ENCODE measurements around the gene USP43.

The USP43 gene

GRCh38 chr17:9672691-9673090 lies 27.4 kb downstream of the USP43 start:
- Mint-ChIP-seq H3K27me3 (peaks cover 9% of the 10 kb centered on the region), H3K4me1 (ENCODE audit: low read depth) (peaks cover 6% of the 10 kb centered on the region), H3K27ac (no peak overlapping the region), H3K4me3 (no peak overlapping the region), H3K36me3 (ENCODE audit: low read depth) (no peaks in the 10 kb centered on the region), H3K9me3 (no peaks in the 10 kb centered on the region)

- H3K9me3 Mint-ChIP-seq = peaks cover 8% of the 10 kb centered on the region
- H3K4me3 Mint-ChIP-seq = no peak overlapping the region
- H3K27me3 Mint-ChIP-seq = no peaks in the 10 kb centered on the region
- peaks cover 6% of the 10 kb centered on the region for H3K4me1 Mint-ChIP-seq (ENCODE audit: low read depth)
- H3K27ac Mint-ChIP-seq = no peak overlapping the region
- H3K36me3 Mint-ChIP-seq (ENCODE audit: low read depth) = no peaks in the 10 kb centered on the region
These were observed 30.8 kb downstream of the USP43 start for GRCh38 chr17:9676084-9676483.

GRCh38 chr17:9676820-9677310 lies 31.5 kb downstream of the USP43 start:
- H3K4me3 Mint-ChIP-seq = no peak overlapping the region
- H3K4me1 Mint-ChIP-seq (ENCODE audit: low read depth) = peaks cover 6% of the 10 kb centered on the region
- H3K36me3 Mint-ChIP-seq (ENCODE audit: low read depth) = no peaks in the 10 kb centered on the region
- no peaks in the 10 kb centered on the region for H3K27me3 Mint-ChIP-seq
- no peak overlapping the region for H3K27ac Mint-ChIP-seq
- H3K9me3 Mint-ChIP-seq = peaks cover 8% of the 10 kb centered on the region

- H3K4me1 Mint-ChIP-seq (ENCODE audit: low read depth) = peaks cover 6% of the 10 kb centered on the region
- H3K27me3 Mint-ChIP-seq = no peaks in the 10 kb centered on the region
- H3K9me3 Mint-ChIP-seq = peaks cover 8% of the 10 kb centered on the region
- no peaks in the 10 kb centered on the region for H3K36me3 Mint-ChIP-seq (ENCODE audit: low read depth)
- no peak overlapping the region for H3K27ac Mint-ChIP-seq
- H3K4me3 Mint-ChIP-seq = no peak overlapping the region
These were observed 32.1 kb downstream of the USP43 start for GRCh38 chr17:9677411-9677810.

GRCh38 chr17:9677896-9678295 lies 32.6 kb downstream of the USP43 start:
- no peak overlapping the region for H3K27ac Mint-ChIP-seq
- H3K9me3 Mint-ChIP-seq = peaks cover 8% of the 10 kb centered on the region
- H3K27me3 Mint-ChIP-seq = no peaks in the 10 kb centered on the region
- peaks cover 6% of the 10 kb centered on the region for H3K4me1 Mint-ChIP-seq (ENCODE audit: low read depth)
- H3K36me3 Mint-ChIP-seq (ENCODE audit: low read depth) = no peaks in the 10 kb centered on the region
- H3K4me3 Mint-ChIP-seq = no peak overlapping the region

- H3K36me3 Mint-ChIP-seq (ENCODE audit: low read depth) = no peaks in the 10 kb centered on the region
- H3K4me3 Mint-ChIP-seq = no peak overlapping the region
- H3K9me3 Mint-ChIP-seq = peaks cover 6% of the 10 kb centered on the region
- no peaks in the 10 kb centered on the region for H3K27me3 Mint-ChIP-seq
- H3K27ac Mint-ChIP-seq = no peak overlapping the region
- H3K4me1 Mint-ChIP-seq (ENCODE audit: low read depth) = no peaks in the 10 kb centered on the region
These were observed 39.8 kb downstream of the USP43 start for GRCh38 chr17:9684955-9685621.

GRCh38 chr17:9693755-9694154 lies 48.4 kb downstream of the USP43 start:
- Mint-ChIP-seq H3K4me1 (ENCODE audit: low read depth) (no peaks in the 10 kb centered on the region), H3K27me3 (no peaks in the 10 kb centered on the region), H3K4me3 (no peak overlapping the region), H3K9me3 (no peaks in the 10 kb centered on the region), H3K27ac (no peak overlapping the region), H3K36me3 (ENCODE audit: low read depth) (no peaks in the 10 kb centered on the region)

- Mint-ChIP-seq H3K4me3 (no peak overlapping the region), H3K9me3 (no peaks in the 10 kb centered on the region), H3K36me3 (ENCODE audit: low read depth) (no peaks in the 10 kb centered on the region), H3K27me3 (no peaks in the 10 kb centered on the region), H3K27ac (no peak overlapping the region), H3K4me1 (ENCODE audit: low read depth) (no peaks in the 10 kb centered on the region)
These were observed 51.1 kb downstream of the USP43 start for GRCh38 chr17:9696279-9697044.

GRCh38 chr17:9700136-9700535 lies 54.8 kb downstream of the USP43 start:
- no peaks in the 10 kb centered on the region for H3K36me3 Mint-ChIP-seq (ENCODE audit: low read depth)
- no peaks in the 10 kb centered on the region for H3K4me1 Mint-ChIP-seq (ENCODE audit: low read depth)
- no peaks in the 10 kb centered on the region for H3K9me3 Mint-ChIP-seq
- no peaks in the 10 kb centered on the region for H3K27me3 Mint-ChIP-seq
- H3K4me3 Mint-ChIP-seq = no peak overlapping the region
- H3K27ac Mint-ChIP-seq = no peak overlapping the region

GRCh38 chr17:9700754-9701476 lies 55.6 kb downstream of the USP43 start:
- no peaks in the 10 kb centered on the region for H3K27me3 Mint-ChIP-seq
- no peaks in the 10 kb centered on the region for H3K4me1 Mint-ChIP-seq (ENCODE audit: low read depth)
- H3K36me3 Mint-ChIP-seq (ENCODE audit: low read depth) = no peaks in the 10 kb centered on the region
- H3K9me3 Mint-ChIP-seq = no peaks in the 10 kb centered on the region
- no peak overlapping the region for H3K27ac Mint-ChIP-seq
- H3K4me3 Mint-ChIP-seq = no peak overlapping the region

- Mint-ChIP-seq H3K4me1 (ENCODE audit: low read depth) (no peaks in the 10 kb centered on the region), H3K27me3 (no peaks in the 10 kb centered on the region), H3K36me3 (ENCODE audit: low read depth) (no peaks in the 10 kb centered on the region), H3K9me3 (no peaks in the 10 kb centered on the region), H3K27ac (no peak overlapping the region), H3K4me3 (no peak overlapping the region)
These were observed 57.2 kb downstream of the USP43 start for GRCh38 chr17:9702482-9702881.

- Mint-ChIP-seq H3K27ac (no peak overlapping the region), H3K4me1 (ENCODE audit: low read depth) (no peaks in the 10 kb centered on the region), H3K9me3 (no peaks in the 10 kb centered on the region)
These were observed 57.8 kb downstream of the USP43 start for GRCh38 chr17:9702914-9703780.

GRCh38 chr17:9703781-9704082 lies 58.4 kb downstream of the USP43 start:
- H3K27ac Mint-ChIP-seq = no peak overlapping the region
- no peaks in the 10 kb centered on the region for H3K36me3 Mint-ChIP-seq (ENCODE audit: low read depth)
- no peaks in the 10 kb centered on the region for H3K4me1 Mint-ChIP-seq (ENCODE audit: low read depth)
- H3K9me3 Mint-ChIP-seq = no peaks in the 10 kb centered on the region
- H3K27me3 Mint-ChIP-seq = no peaks in the 10 kb centered on the region
- no peak overlapping the region for H3K4me3 Mint-ChIP-seq

More at GRCh38 chr17:9702914-9703780, 57.8 kb downstream of the USP43 start:
- H3K4me3 Mint-ChIP-seq = no peak overlapping the region
- no peaks in the 10 kb centered on the region for H3K27me3 Mint-ChIP-seq
- H3K36me3 Mint-ChIP-seq (ENCODE audit: low read depth) = no peaks in the 10 kb centered on the region

GRCh38 chr17:9705745-9706144 lies 60.4 kb downstream of the USP43 start:
- H3K36me3 Mint-ChIP-seq (ENCODE audit: low read depth) = no peaks in the 10 kb centered on the region
- H3K27me3 Mint-ChIP-seq = no peaks in the 10 kb centered on the region
- H3K27ac Mint-ChIP-seq = no peak overlapping the region
- no peak overlapping the region for H3K4me3 Mint-ChIP-seq
- no peaks in the 10 kb centered on the region for H3K9me3 Mint-ChIP-seq
- no peaks in the 10 kb centered on the region for H3K4me1 Mint-ChIP-seq (ENCODE audit: low read depth)
